G401.6 (cell line): Measurements from ENCODE around the gene EBF4.

Experiments used
- FAIRE-seq: peaks from 2 replicates; lab custom pipeline; 2012; peaks lifted over from hg19 to GRCh38; lab: Jason Lieb, UNC

The EBF4 gene, protein sequence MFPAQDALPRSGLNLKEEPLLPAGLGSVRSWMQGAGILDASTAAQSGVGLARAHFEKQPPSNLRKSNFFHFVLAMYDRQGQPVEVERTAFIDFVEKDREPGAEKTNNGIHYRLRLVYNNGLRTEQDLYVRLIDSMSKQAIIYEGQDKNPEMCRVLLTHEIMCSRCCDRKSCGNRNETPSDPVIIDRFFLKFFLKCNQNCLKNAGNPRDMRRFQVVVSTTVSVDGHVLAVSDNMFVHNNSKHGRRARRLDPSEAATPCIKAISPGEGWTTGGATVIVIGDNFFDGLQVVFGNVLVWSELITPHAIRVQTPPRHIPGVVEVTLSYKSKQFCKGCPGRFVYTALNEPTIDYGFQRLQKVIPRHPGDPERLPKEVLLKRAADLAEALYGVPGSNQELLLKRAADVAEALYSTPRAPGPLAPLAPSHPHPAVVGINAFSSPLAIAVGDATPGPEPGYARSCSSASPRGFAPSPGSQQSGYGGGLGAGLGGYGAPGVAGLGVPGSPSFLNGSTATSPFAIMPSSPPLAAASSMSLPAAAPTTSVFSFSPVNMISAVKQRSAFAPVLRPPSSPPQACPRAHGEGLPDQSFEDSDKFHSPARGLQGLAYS

DNA sequence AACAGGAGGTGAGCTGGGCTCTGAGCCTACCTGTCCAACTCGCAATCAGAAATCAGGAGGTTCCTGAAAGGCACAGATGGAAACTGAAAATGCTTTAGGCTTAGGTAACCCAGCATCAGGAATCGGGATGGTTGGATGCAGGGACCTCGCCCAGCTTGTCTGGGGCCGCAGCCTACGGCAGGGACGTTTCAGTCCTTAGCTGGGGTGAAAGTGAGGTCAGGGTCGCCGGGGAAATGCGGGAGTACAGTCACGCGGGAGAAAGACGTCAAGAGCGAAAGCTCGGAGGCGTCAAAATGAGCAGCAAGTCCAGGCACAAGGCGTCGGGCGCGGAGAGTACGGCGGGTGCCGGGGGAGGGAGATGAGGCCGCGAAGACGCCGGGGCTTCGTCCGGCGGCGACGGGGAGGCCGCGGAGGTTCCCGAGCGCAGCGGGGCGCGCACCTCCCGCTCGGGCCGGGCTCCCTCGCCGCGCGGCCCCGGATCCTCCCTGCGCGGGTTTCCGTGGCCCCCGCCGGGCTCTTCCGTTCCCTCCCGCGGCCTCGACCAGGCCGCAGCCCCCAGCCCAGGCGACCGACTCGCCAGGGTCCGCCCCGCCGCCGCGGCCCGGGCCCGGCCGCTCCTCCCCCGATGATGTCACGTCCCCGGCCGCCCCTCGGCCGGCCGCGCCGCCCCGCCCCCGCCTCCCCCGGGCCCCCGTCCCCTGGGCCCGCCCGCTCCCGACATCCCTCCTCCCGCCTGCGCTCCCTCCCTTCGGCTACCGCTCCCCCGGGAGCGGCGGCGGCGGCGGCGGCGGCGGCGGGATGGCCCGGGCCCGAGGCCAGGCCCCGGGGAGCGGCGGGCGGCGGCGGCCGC, at the start of gene EBF4:
EBF4 (plus strand) TSS at position 745 of the 850 bp plus-strand sequence. CDS start 866 bp downstream, outside the sequence.
- FAIRE-seq, result no peak

DNA sequence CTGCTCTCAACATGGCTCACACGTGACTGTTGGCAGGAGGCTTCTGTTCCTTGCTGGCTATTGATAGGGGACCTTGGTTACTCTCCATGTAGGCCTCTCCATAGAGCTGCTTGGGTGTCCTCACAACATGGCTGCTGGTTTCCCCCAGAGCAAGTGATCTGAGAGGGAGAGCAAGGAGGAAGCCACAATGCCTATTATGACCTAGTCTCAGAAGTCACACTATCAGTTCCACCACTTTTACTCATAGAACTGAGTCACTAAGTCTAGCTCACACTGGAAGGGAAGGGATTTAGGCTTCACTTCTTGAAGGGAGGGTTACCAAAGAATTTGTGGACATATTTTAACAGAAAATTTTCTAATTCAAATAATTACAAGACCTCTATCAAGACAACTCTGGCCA, 48.9 kb upstream of the EBF4 start:
- no peak for FAIRE-seq

- peak; percentile 25 for FAIRE-seq
Measured at GRCh38 chr20:2651772-2652723, 40.5 kb upstream of the EBF4 start, which contains the start of gene NOP56. Gene NOP56, plus strand, starts transcription at chr20:2652632. Its CDS starts 29 bp downstream, at chr20:2652661.

GRCh38 chr20:2652724-2653555, 39.6 kb upstream of the EBF4 start:
- no peak for FAIRE-seq

GRCh38 chr20:2653556-2654383, 38.8 kb upstream of the EBF4 start:
- FAIRE-seq, result no peak

DNA sequence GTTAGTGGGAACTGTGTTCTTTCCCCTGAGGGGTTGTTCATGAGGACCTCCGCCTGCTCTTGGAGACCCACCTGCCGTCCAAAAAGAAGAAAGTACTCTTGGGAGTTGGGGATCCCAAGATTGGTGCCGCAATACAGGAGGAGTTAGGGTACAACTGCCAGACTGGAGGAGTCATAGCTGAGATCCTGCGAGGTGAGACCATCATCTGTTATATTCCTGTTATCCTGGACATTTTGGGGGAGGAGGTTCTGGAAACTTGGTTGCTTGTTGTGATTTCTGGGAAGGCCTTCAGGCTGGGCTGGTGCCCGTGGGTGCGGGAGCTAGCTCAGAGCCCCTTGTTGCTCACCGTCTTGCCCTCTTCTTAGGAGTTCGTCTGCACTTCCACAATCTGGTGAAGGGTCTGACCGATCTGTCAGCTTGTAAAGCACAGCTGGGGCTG, 38.2 kb upstream of the EBF4 start:
- FAIRE-seq, result no peak

DNA sequence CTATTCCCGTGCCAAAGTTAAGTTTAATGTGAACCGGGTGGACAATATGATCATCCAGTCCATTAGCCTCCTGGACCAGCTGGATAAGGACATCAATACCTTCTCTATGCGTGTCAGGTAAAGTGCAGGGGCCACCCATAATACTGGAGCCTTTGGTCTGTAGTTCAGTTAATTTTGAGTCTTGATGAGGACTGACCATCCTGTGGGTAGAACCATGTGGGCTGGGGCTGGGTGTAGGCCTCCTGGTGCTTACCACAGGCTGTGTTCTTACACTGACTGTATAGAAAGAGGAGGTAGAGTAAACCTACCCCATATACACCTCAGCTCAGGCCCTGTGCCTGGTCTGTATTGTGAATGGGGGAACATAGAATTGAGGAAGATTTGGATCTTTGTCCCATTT, 37.7 kb upstream of the EBF4 start:
- no peak for FAIRE-seq

- FAIRE-seq, result no peak
Measured at GRCh38 chr20:2655331-2656116, 37.1 kb upstream of the EBF4 start.

DNA sequence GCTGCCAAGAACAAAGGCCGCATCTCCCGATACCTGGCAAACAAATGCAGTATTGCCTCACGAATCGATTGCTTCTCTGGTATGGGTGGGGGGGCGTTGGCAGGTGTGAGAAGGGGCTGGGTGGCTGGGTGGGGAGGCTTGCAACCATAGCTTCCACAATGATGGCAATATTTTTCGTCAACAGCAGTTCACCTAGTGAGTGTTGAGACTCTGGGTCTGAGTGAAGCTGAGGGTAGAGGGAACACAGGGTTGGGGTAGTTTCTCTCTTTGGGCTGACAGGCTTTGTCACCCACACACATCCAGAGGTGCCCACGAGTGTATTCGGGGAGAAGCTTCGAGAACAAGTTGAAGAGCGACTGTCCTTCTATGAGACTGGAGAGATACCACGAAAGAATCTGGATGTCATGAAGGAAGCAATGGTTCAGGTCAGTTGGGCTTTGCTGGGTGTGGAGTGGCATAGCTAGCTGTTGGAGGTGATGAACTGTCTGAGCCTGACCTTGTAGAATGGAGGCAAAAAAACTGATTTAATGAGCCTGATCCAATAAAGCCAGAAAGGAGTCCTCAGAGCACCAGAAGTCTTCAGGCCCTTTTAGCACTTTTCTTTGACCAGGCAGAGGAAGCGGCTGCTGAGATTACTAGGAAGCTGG, 36.0 kb upstream of the EBF4 start:
- no peak for FAIRE-seq

DNA sequence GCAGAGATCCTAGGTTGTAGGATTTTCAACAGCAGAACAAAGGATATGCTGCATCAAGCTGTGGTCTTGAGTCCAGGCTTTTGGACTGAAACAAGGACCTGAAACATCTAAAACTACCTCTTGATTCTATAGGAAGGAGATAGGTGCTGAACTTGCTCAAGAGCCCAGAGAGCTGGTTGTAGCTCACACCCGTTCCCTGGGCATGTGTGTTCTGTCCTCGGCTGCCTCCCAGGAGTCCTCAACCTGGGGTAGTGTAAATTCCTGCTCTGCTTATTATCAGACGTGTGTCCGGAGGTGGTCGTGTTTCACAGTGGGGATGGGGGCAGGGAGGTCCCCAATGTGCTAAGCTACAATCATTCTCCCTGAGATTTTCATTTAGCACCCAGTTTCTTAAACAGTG, 35.3 kb upstream of the EBF4 start:
- FAIRE-seq, result no peak

DNA sequence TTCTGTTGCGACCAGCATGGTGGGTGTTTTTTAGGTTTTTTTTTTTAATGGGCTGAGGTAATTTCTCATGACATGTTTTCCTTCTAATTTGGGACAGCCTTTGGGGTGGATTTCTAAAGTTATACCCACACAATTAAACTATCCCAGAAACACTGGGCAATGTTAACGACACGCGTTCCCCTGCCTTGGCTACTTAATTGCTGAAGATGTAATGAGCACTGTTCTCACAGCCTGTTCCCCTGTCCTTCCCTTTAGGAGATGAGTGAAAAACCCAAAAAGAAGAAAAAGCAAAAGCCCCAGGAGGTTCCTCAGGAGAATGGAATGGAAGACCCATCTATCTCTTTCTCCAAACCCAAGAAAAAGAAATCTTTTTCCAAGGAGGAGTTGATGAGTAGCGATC, 34.9 kb upstream of the EBF4 start:
- FAIRE-seq, result no peak

- FAIRE-seq, result peak; percentile 98
Measured at GRCh38 chr20:2658414-2659354, 33.9 kb upstream of the EBF4 start.

- no peak for FAIRE-seq
Measured at GRCh38 chr20:2659547-2659946, 33.0 kb upstream of the EBF4 start.

GRCh38 chr20:2663364-2663886, 29.2 kb upstream of the EBF4 start:
- FAIRE-seq, result no peak

- peak; percentile 83 for FAIRE-seq
Measured at GRCh38 chr20:2663887-2664719, 28.5 kb upstream of the EBF4 start, which contains the start of gene IDH3B. Gene IDH3B, minus strand, starts transcription at chr20:2664216. Its CDS starts 28 bp downstream, at chr20:2664188.

DNA sequence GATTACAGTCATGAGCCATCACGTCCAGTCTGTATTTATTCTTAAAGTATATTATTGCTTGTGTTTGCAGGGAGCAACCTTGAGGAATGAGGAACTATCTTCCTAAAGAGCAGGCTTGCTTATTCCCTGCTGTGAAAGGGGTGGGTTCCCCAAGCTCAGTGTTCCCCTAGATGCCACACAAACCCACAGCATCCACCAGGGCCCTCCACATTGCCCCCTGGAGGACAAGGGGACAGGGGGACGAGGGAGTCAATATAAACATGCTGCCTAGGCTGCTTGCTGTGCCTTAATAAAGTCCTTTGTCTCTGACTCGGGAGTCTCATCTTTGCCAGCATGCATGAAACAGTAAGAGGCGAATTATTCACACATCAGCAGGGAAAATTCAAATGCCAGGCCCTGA, 20.6 kb upstream of the EBF4 start:
- FAIRE-seq, result no peak
